ENCODE data around the gene TMEM147.

- TF ChIP-seq POLR2A (IDR thresholded peaks at IDR 0.05) = no peak
- TF ChIP-seq, protein P1, sequence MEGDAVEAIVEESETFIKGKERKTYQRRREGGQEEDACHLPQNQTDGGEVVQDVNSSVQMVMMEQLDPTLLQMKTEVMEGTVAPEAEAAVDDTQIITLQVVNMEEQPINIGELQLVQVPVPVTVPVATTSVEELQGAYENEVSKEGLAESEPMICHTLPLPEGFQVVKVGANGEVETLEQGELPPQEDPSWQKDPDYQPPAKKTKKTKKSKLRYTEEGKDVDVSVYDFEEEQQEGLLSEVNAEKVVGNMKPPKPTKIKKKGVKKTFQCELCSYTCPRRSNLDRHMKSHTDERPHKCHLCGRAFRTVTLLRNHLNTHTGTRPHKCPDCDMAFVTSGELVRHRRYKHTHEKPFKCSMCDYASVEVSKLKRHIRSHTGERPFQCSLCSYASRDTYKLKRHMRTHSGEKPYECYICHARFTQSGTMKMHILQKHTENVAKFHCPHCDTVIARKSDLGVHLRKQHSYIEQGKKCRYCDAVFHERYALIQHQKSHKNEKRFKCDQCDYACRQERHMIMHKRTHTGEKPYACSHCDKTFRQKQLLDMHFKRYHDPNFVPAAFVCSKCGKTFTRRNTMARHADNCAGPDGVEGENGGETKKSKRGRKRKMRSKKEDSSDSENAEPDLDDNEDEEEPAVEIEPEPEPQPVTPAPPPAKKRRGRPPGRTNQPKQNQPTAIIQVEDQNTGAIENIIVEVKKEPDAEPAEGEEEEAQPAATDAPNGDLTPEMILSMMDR (IDR thresholded peaks at IDR 0.05) = no peak
These were observed 40.4 kb downstream of the TMEM147 start, which contains the start of gene PMIS2 for GRCh38 chr19:35585848-35586247.
